Measurements from ENCODE around the gene ABCC3. TPM values are rescaled to one million over a fixed set of nuclear protein-coding genes. Genes with fewer than 3 reads are reported as not detected.

The ABCC3 gene
- total and polyA plus RNA-seq, 9 of the 15 experiments (the other 6 are each of a cell fraction or from before 2014, with no cell fraction given) = 0.03 to 1.6 (median 0.42) TPM; not detected in 5

GRCh38 chr17:50634915-50635731 is 442 bp downstream of the ABCC3 start:
- H2AFZ ChIP-seq (ENCODE audit: low read depth, low read length) = no peak overlapping the region
- H3K4me2 ChIP-seq (ENCODE audit: insufficient read depth, low read length) = no peak overlapping the region
- BruUV-seq (replicated peaks) = no TSS peak

More at GRCh38 chr17:50634915-50635731, 442 bp downstream of the ABCC3 start:
- no peaks in the 10 kb centered on the region for H3K79me2 ChIP-seq (ENCODE audit: control insufficient read depth, insufficient read depth, low read length)
- H3K9me1 ChIP-seq (ENCODE audit: control insufficient read depth, insufficient read depth, low read length) = no peaks in the 10 kb centered on the region
- H3K4me1 ChIP-seq (replicated peaks in 1 of 2; ENCODE audit: control insufficient read depth in 2 of 2, insufficient read depth in 2 of 2, low read length in 2 of 2) = peaks cover under 1 to 24% of the 10 kb centered on the region in 2 experiments; a peak in 4 of 5 replicates
- peaks cover 13 to 61% of the 10 kb centered on the region in 2 experiments; a peak in 4 of 5 replicates for H3K27me3 ChIP-seq (ENCODE audit: control insufficient read depth in 2 of 2, insufficient read depth in 2 of 2, low read length in 2 of 2)
- TF ChIP-seq NR4A1 (CRISPR knock-in tag; IDR thresholded peaks at IDR 0.05) (no peak), NR4A1 (tag; IDR thresholded peaks at IDR 0.05) (no peak), CEBPG (CRISPR knock-in tag; IDR thresholded peaks at IDR 0.05) (no peak), CEBPG (tag; conservative IDR thresholded peaks at IDR 0.05 in 1 of 2, IDR thresholded peaks at IDR 0.05 in 1 of 2) (peak in 1 of 2 experiments; percentile 22; a peak in 1 of 4 replicates), CEBPB (tag; IDR thresholded peaks at IDR 0.05) (peak; percentile 71), ZBTB33 (CRISPR knock-in tag; IDR thresholded peaks at IDR 0.05) (0 out of 2 replicates have a peak, but pooled peaks have one; percentile 38)
- H3K36me3 ChIP-seq (ENCODE audit: control insufficient read depth, insufficient read depth, low read length) = no peaks in the 10 kb centered on the region
- no peak for FAIRE-seq
- no peak overlapping the region for H3K9ac ChIP-seq (ENCODE audit: insufficient read depth in 1 of 2, low read depth in 2 of 2, low read length in 2 of 2)
- ChIA-PET POLR2A (interaction anchor here (0.6 to 1.5 kb wide), 2 partner anchors 8 to 237 kb away, joined by 5 read pairs; no protein-coding TSS in a partner anchor), CTCF (ENCODE audit: low intra/inter-chr PET ratio) (no interaction called here)
- no peak for ATAC-seq
- WGBS (ENCODE audit: insufficient coverage, low coverage, missing lambda C conversion rate) = 41% methylated on average over 28 of the region's 52 CpGs
- H3K9me3 ChIP-seq (replicated peaks; ENCODE audit: control insufficient read depth, insufficient read depth, low read depth, low read length) = no peaks in the 10 kb centered on the region
- no peaks in the 10 kb centered on the region for H4K20me1 ChIP-seq (replicated peaks; ENCODE audit: control insufficient read depth, insufficient read depth, low read length)
- H3K27ac ChIP-seq (ENCODE audit: extremely low read depth, low read depth, low read length) = no peak overlapping the region
- no peak overlapping the region for H3K4me3 ChIP-seq
- intact Hi-C loops (cut with micrococcal nuclease) = no loop called here
- in situ Hi-C loops (cut with MboI) = no loop called here
- no peak for DNase-seq (ENCODE audit: extremely low read depth in 1 of 4, low spot score in 3 of 4)
